Measurements from ENCODE around the gene MIOS. TPM values are rescaled to one million over a fixed set of nuclear protein-coding genes. Genes with fewer than 3 reads are reported as not detected.
A peak's percentile ranks its signal among the peaks of the same experiment; 100 is the strongest.

MIOS gene
- total and polyA plus RNA-seq, 9 of the 15 experiments (the other 6 are each of a cell fraction or from before 2014, with no cell fraction given): 7.8 to 47.8 (median 30.6) TPM

- no peak for TF ChIP-seq ELK1 (CRISPR knock-in tag; IDR thresholded peaks at IDR 0.05)
Observed at GRCh38 chr7:7568553-7568952, 1.9 kb downstream of the MIOS start (continued).

- Histone ChIP-seq H3K9me3 (replicated peaks; ENCODE audit: control insufficient read depth, insufficient read depth, low read depth, low read length) (no peaks in the 10 kb centered on the region), H3K79me2 (ENCODE audit: control insufficient read depth, insufficient read depth, low read length) (peaks cover 64% of the 10 kb centered on the region), H2AFZ (ENCODE audit: low read depth, low read length) (no peak overlapping the region), H3K27me3 (ENCODE audit: control insufficient read depth in 2 of 2, insufficient read depth in 2 of 2, low read length in 2 of 2) (no peaks in the 10 kb centered on the region), H3K27ac (ENCODE audit: extremely low read depth, low read depth, low read length) (no peak overlapping the region), H3K4me2 (ENCODE audit: insufficient read depth, low read length) (no peak overlapping the region; the same call in 1 of the 2 replicates), H3K4me3 (no peak overlapping the region), H3K4me1 (replicated peaks in 1 of 2; ENCODE audit: control insufficient read depth in 2 of 2, insufficient read depth in 2 of 2, low read length in 2 of 2) (peaks cover 10 to 16% of the 10 kb centered on the region in 2 experiments; a peak in 4 of 5 replicates), H3K9ac (ENCODE audit: insufficient read depth in 1 of 2, low read depth in 2 of 2, low read length in 2 of 2) (peak overlapping the region in 1 of 2 experiments; percentile 8; a peak in 1 of 4 replicates), H3K9me1 (ENCODE audit: control insufficient read depth, insufficient read depth, low read length) (no peaks in the 10 kb centered on the region), H3K36me3 (ENCODE audit: control insufficient read depth, insufficient read depth, low read length) (peaks cover 48% of the 10 kb centered on the region), H4K20me1 (replicated peaks; ENCODE audit: control insufficient read depth, insufficient read depth, low read length) (no peaks in the 10 kb centered on the region)
- TF ChIP-seq ZNF124 (CRISPR knock-in tag; IDR thresholded peaks at IDR 0.05): no peak
- TF ChIP-seq IFI16 (CRISPR knock-in tag; IDR thresholded peaks at IDR 0.05): no peak
- TF ChIP-seq ZNF785 (CRISPR knock-in tag; IDR thresholded peaks at IDR 0.05): no peak
- TF ChIP-seq SMAD3 (CRISPR knock-in tag; conservative IDR thresholded peaks at IDR 0.05): no peak
- TF ChIP-seq BDP1 (IDR thresholded peaks at IDR 0.05; ENCODE audit: insufficient read depth, insufficient read length): no peak
- TF ChIP-seq HNRNPK (IDR thresholded peaks at IDR 0.05; ENCODE audit: low read depth, low read length, poor library complexity, severe bottlenecking): no peak
- TF ChIP-seq HDAC1 (IDR thresholded peaks at IDR 0.05): no peak
- TF ChIP-seq ADNP (tag; IDR thresholded peaks at IDR 0.05): no peak
- no peak for TF ChIP-seq ILK (tag; IDR thresholded peaks at IDR 0.05; ENCODE audit: borderline replicate concordance, low read depth)
- no peak for TF ChIP-seq MBD1 (CRISPR knock-in tag; IDR thresholded peaks at IDR 0.05)
- TF ChIP-seq STAT5B (CRISPR knock-in tag; IDR thresholded peaks at IDR 0.05): no peak
- no peak for TF ChIP-seq NCOA2 (IDR thresholded peaks at IDR 0.05; ENCODE audit: partially characterized antibody in 2 of 2)
- TF ChIP-seq UBTF (IDR thresholded peaks at IDR 0.05; ENCODE audit: borderline replicate concordance in 1 of 2, low read depth in 2 of 2, low read length in 2 of 2): no peak
- TF ChIP-seq GTF2E2 (tag; IDR thresholded peaks at IDR 0.05): no peak
- TF ChIP-seq NR3C1 (CRISPR knock-in tag; IDR thresholded peaks at IDR 0.05): no peak
- WGBS (ENCODE audit: insufficient coverage, low coverage, missing lambda C conversion rate): 54% methylated on average over 5 of the region's 5 CpGs
- CTCF ChIA-PET (ENCODE audit: low intra/inter-chr PET ratio): no interaction called here
- intact Hi-C loops (cut with micrococcal nuclease): no loop called here
- FAIRE-seq: no peak
- in situ Hi-C loops (cut with MboI): no loop called here
- no peak for DNase-seq (ENCODE audit: extremely low read depth in 1 of 4, low spot score in 3 of 4)
- BruUV-seq (replicated peaks): no TSS peak
- no peak for ATAC-seq
- POLR2A ChIA-PET: interaction anchor here (1.3 kb wide), 1 partner anchor 8 kb away, joined by 4 read pairs; no protein-coding TSS in a partner anchor
Observed at GRCh38 chr7:7569081-7569527, 2.4 kb downstream of the MIOS start.

Measured in K562 (cell line).